Left kidney (tissue), 2 donors: Measurements from ENCODE around the gene SKOR1. TPM values are rescaled to one million over a fixed set of nuclear protein-coding genes. Genes with fewer than 3 reads are reported as not detected.

ENCODE experiments used
- DNase-seq: peaks from one replicate; pipeline ENCODE4 v3.0.0-alpha.2; 2013
- polyA plus RNA-seq: library from polyadenylated mRNA; unstranded; fragments of 120-200 nt; gene quantifications from one replicate; pipeline ENCODE4 v1.2.1, GENCODE V29; 2013; ENCODE audit not compliant: insufficient read length

The SKOR1 gene
- polyA plus RNA-seq, 1 donor = 0.70 TPM

DNA sequence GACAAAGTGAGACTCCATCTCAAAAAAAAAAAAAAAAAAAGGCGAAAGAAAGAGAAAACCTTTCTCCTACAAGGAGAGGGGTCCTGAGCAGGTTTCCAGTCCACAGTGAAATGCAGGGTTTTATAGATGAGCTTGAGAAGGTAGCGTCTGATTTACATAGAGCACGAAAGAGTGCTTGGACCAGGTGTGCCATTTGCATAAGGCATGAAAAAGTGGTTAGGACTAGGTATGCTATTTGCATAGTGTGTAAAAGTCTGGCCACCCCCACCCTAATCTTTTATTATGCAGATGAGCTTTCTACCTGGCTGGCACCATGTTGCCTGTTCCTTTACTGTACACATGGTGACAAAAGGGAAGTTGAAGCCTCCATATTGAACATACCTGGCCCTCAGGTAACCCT lies 28.1 kb downstream of the SKOR1 start:
- no peak for DNase-seq

DNA sequence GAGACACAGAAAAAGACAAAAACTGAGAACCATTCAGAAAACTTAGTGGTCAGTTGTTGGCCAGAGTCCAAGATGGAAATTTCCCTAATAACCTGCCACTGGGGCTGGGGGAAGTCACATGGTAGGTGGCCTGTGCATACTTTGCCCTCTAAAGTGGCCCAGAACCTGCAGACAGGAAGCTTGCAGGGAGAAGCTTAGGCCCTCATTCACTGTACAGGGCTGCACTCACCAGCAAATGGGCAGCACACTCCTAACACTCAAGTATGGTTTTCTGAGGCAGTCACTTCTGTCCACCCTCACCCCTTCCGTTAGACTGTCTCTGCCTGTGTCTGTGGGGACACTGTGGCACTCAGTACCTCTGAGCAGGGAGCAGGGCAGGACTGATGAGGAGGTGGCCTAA lies 29.0 kb downstream of the SKOR1 start:
- DNase-seq = no peak

DNA sequence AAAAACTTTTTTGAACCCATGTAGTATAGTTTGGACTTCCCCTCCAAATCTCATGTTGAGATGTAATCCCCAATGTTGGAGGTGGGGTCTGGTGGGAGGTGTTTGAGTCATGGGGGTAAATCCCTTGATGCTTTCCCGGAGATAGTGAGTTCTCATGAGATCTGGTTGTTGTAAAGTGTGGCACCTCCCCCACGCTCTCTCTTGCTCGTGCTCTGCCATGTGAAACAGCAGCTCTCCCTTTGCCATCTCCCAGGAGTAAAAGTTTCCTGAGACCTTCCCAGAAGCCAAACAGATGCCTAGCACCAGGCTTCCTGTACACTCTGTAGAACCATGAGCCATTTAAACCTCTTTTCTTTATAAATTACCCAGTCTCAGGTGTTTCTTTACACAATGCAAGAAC lies 30.5 kb downstream of the SKOR1 start:
- no peak for DNase-seq

DNA sequence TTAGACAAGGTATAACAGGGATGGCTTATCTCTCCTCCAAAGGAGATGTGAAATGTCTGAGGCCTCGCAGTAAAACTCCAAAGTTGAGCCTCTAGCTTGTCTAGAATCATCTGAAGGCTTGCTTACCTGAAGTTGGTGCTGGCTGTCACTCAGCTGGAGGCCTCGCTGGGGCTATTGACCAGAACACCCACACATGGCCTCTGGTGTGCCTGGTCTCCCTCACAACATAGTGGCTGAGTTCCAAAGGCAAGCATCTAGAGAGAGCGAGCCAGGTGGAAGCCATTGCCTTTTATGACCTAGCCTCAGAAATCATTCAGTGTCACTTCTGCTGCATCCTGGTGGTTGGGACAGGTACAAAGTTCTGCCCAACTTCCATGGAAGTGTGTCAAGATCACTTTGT lies 31.9 kb downstream of the SKOR1 start:
- no peak for DNase-seq

DNA sequence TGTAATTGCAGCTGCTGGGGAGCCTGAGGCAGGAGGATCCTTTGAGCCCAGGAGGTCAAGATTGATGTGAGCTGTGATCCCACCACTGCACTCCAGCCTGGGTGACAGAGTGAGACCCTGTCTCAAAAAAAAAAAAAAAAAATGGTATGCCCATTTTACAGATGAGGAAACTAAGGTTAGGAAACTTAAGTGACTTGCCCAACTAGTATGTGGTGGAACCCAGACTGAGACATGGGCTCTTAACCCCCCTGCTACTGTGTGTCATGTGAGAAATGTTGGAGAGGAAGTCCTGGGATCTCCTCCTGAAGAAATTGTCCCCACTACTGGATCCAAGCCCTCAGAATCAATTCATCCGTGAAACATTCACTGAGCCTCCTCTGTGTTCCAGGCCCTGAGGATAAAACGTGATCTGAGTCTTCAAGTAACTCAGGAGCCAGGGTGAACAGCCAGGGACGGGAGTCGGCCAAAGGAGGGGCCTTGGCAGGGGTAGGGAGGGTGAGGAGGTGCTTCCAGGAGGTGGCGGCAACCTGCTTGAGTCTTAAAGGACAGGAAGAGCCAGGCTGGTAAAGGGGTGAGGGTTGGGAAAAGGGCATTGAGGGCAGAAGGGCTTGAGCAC lies 34.1 kb downstream of the SKOR1 start:
- DNase-seq = no peak

DNA sequence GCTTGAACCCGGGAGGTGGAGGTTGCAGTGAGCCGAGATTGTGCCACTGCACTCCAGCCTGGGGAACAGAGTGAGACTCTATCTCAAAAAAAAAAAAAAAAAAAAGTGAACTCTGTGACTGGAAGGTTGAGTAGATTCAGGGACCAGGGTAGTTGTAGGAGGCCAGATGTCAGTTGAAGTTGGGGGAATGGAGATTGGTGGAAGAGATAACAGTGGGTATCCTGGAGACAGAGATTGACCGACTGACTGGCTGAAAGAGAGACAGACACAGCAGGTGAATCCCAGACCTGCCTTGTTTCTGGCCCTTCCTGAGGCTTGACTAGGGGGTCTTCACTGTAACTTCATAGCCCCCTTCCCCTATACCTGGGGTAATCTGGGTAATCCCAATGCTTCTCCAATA lies 36.7 kb downstream of the SKOR1 start:
- DNase-seq = no peak

DNA sequence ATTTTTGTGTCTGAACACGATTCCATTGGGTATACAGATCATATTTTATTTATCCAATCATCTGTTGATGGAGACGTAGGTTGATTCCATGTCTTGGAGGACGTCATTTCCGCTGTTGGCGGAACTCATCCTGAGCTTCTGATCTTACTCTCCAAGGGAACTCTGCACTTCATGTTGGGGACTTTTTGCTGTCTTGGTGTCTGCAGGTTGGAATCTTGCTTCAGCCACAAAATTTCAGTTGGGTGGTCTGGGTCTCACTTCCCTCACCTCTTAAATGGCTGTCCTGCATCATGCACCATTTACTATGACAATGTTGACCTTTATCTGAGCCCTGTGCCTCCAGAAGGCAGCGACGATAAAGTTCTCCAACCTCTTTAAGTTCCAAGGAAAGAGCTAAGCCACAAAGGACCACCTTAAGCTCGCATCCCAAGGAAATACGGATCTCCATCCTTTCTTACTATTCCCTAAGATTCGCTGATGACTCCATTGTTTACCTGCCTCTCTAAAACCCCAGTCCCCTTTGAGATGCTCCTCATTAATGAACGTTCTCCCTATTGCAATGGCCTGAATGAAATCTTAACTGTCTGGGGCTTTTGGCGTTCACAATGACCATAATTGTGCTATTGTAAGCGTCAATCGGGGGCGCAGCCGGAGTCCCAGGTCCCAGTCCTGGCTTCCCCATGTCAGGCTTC lies 37.6 kb downstream of the SKOR1 start:
- no peak for DNase-seq

DNA sequence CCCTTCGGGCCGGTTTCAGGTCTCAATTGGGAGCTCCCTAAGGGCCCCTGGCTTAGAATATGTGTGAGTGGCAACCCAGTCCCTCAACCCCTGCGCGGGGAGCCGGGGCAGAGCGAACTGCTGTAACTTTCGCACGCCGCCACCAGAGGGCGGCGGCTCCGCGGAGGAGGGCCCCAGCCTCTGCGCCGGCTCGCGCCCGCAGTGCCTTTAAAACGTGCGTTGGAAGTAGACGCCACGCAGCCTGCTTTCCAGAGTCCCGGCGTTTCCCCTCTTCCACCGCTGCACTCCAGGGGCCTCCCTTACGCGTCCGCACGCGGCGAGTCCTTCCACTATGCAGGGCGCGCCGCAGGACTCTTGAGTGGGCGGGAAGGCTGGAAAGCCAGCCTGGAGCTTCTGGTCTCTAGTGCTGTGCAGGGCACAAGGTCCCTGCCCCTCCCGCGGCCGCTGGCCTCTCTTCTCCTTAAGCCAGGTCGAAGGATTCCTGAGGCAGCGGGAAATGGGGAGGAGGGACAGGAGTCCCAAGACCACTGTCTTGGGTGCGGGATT lies 38.2 kb downstream of the SKOR1 start:
- peak; percentile 59 for DNase-seq

DNA sequence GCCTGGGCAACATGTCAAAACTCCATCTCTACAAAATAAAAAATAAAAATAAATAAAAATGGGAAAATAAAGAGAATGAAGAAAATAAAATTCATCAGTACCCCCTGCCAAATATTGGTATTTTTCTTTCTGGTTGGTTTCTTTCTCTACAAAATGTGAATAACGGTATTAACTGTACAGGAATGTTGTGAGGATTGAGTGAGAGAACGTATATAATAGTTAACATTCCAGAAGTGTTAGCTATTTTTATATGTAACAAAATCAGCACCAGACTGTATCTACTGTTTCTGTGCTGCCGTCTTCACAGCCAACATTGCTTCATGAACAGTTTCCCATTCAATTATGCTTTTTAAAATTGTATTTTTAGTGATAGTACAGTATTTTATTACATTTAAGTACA lies 40.0 kb downstream of the SKOR1 start:
- DNase-seq = no peak

DNA sequence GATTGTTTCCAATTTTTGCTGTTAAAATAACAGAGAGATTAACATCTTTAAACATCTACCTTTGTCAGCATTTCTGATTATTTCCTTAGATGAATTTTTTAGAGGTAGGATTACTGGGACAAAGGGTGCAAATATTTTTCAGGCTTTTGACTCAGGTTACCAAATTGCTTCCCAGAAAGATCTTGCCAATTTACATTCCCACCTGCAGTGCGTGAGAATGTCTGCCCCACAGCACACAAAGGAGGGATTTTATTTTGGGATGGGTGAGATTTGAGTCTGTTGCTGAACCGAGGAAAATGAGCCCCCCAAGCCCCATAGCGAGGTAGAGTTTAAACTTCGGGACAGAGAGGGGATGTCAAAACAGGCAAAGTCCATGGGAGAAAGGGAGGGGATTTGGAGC lies 40.5 kb downstream of the SKOR1 start:
- DNase-seq = no peak

DNA sequence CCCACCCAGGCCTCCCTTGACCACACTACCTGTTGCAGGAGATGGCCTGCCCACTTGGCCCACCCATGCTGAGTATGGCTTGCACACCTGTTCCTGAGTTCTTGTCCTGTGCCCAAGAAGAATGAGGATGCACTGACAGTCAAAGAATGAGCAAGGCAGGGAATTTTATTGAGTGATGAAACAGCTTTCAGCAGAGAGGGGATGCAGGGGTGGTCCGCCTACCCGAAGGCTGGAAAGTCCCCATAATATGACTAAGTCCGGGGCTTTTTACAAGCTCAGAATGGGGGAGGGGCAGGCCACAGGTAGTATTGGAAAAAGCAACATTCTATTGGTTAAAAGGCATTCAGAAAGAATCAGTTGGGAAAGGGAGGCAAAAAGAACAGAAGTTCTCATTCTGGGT lies 44.4 kb downstream of the SKOR1 start:
- no peak for DNase-seq

DNA sequence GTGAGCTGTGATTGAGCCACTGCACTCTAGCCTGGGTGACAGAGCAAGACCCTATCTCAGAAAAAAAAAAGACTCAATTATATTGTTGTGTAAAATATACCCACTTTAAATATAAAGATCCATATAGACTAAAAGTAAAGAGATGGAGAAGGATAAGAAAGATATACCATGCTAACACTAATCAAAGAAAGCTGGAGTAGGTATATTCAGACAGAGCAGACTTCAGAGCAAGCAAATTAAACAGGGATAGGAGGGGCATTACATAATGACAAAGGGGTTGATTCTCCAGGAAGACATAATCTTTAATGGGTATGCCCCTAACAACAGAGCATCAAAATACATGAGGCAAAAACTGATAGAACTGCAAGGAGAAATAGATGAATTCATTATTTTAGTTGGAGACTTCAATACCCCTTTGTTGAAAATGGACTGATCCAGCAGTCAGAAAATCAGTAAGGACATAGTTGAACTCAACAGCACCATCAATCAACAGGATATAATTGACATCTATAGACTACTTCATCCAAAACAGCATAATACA lies 45.6 kb downstream of the SKOR1 start:
- DNase-seq = no peak

DNA sequence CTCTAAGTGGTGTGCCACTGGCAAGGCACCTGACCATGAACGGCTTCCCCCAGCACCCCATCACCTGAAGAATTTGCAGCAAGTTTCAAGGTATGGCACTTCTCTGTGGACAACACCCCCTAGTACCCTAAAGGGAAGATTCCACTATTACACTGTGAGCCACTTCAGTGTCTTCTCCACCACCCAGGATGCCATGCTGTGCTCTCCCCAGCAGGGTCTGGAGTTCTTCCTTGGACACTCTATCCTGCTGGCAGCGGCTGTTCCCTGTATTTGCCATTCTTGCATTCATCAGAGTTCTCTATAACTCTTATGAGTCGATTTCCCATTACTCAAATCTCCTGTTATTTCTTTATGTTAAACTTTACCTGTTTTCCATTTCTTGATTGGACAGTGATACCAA lies 48.5 kb downstream of the SKOR1 start:
- no peak for DNase-seq

DNA sequence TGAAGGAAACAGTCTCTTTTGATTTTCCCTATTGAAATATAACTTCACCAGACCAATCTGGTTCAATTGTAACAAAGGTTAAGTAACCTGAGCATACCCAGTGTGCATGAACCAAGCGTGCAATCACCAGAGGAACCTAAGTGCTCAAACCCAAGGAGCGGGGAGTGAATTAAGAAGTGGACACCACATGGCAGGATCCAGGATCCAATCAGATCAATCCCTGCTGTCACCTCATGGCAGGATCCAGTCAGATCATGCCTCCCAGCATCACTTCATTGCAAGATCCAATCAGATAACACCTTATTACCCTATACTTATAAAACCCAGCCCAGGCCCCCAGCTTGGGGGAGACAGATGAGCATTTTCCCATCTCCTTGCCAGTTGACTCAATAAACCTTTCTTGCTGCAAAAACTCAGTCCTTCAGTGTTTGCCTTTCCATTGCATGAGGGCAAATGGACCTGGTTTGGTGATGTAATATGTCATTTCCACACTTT lies 53.5 kb downstream of the SKOR1 start:
- DNase-seq = no peak

DNA sequence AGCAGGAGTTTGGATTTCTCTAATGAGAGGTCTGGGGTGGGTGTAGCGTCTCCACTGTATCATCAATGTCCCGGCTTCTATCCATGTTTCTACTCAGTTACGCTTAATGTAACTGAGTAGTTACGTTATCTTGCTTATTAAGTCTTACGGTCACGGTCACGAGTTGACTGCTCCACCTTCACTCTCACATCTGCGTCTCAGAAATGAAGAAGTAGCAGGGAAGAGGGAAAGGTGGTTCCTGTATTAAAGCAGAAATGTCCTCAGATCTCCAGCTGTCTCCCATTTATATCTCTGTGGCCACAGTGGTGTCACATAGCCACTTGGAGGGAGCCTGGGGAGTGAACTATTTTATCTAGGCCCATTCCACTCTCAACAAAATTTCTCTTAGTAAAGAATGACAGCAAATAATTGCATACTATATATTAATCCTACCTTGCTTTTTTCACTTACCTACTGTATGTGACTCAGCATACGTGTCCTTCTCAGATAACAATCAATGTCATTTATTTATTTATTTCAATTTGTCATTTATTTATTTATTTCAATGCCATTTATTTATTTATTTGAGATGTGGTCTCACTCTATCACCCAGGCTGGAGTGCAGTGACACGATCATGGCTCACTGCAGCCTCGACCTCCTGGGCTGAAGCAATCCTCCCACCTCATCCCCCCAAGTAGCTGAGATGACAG lies 54.3 kb downstream of the SKOR1 start:
- DNase-seq = no peak

DNA sequence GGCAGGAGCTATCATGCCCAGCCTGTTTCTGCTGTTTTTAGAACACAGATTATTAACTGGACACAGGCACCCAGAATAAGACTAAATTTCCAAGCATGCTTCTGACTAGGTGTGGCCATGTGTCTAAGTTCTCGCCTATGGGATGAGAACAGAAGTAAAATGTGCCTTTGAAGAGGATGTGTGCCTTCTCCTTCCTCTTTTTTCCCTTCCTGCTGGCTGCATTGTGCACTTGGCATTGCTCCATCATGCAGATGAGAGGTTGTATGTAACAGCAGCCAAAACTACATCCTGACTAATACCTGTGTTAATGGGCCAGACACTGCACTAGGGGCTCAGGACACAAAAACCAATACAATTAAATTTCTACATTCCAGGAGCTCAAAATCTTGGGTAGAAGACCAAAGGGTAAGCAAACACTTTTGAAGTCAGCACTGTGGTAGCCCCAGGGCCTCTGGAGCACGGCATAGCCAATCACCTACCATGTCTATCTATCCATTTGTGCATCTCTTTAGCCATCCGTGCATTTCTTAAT lies 55.4 kb downstream of the SKOR1 start:
- DNase-seq = no peak

DNA sequence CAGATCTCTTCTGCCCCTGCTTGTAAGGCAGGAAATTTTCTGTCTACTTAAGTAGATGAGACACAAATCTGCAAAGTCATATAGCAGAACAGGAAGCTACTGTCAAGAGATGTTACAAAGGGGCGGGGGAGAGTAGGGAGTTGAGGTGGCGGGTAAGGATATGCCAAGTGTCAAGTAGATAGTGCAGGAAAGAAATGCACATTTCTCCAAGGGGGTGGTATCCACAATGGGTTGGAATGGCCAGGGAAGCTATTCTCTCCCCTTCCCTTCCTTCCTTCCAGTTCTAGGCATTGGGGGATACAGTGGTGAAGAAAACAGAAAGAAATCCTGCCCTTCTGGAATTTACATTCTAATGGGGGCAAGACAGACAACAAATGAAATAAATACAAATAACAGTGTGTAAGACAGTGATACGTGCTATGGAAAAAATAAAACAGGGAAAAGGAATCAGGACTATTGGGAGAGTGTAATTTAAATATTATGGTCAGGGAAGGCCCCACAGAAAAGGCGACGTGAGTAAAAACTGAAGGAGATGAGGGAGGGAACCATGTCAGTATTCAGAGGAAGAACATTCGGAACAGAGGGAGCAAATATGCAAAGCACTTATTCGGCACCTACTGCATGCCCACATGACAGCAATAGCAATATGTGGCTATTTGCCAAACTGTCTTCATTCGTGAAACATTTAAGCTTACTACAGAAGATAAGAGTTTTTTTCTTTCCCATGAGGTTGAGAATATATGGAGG lies 57.4 kb downstream of the SKOR1 start:
- no peak for DNase-seq

DNA sequence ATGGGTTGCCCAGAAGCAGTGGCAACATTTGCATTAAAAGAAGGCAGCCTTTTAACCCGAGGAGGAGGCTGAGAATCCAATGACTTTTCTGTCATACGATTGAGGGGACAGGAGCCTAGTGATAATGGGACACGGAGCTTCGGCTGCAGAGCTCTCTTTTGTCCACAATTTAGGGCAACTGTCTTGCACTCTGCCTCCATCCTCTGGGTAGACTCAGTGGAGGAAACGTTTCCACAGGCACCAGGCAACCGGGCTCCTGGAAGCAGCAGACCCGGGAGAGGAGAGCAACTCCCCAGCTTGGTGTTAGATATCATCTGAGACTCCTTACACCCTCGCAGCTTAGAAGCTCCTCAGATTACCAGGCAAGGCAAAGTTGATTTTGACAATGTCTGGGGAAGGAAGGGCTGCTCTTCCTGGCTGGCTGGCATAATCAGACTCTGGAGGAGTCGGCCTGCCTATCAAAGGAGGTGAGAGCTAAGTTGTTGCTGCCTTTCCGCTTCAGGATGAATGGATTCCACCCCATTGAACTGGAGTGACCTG lies 58.0 kb downstream of the SKOR1 start:
- no peak for DNase-seq

DNA sequence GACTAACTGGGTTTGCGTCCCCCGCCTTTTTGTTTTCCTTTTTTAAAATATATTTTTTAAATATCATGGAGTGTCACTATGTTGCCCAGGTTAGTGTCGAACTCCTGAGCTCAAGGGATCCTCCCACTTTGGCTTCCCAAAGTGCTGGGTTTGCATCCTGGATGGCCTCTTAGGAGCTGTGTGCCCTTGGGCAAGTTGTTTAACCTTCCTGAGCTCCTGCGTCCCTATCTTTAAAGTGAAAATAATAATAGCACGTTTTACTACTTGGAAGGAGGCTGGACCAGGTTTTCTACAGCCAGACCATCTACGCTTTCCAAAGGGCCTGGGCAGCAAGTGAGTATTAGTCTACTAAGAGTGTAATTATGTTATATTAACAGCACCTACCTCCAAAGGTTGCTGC lies 58.7 kb downstream of the SKOR1 start:
- DNase-seq = no peak
